SK-N-SH (cell line): ENCODE measurements around the gene C3orf20. TPM values are rescaled to one million over a fixed set of nuclear protein-coding genes. Genes with fewer than 3 reads are reported as not detected.

Experiments used
- CTCF ChIA-PET: fragments of 300-600, 350-600 bp; formaldehyde crosslinking; extraction: SDS; loops from one replicate; lab custom pipeline; 2021; lab: Yijun Ruan, JAX
- POLR2A ChIA-PET: fragments of 350-600 bp; sonication (Branson Sonifier 250); formaldehyde crosslinking; extraction: SDS; loops from one replicate; lab custom pipeline; 2020; ENCODE audit warnings: antibody characterized with exemption, inconsistent platforms; lab: Yijun Ruan, JAX
- DNase-seq: peaks from one replicate; pipeline ENCODE4 v3.0.0; 2012
- H2AFZ ChIP-seq: fragments of 200-600 bp; sonication (generic); 2 replicates; pipeline ENCODE4 v1.8.1; 2016; ENCODE audit warnings: antibody characterized with exemption, mild to moderate bottlenecking, low read depth
- H3F3A ChIP-seq: fragments of 200-600 bp; sonication (generic); replicated peaks from 2 replicates; pipeline ENCODE3; 2016; ENCODE audit warnings: antibody characterized with exemption, mild to moderate bottlenecking; ENCODE audit not compliant: insufficient read depth
- H3K27ac ChIP-seq, 2 experiments: fragments of 200-500 bp in 1 of 2; fragments of 200-600 bp in 1 of 2; sonication (Bioruptor generic) in 1 of 2; sonication (generic), shearing (Covaris generic) in 1 of 2; 2 replicates each; pipeline versions ENCODE4 v1.5.1 to v1.6.1; 2014 to 2016; ENCODE audit warnings: low read depth in 2 of 2, inconsistent platforms in 1 of 2, low read length in 1 of 2, mild to moderate bottlenecking in 1 of 2, mixed read lengths in 1 of 2
- H3K27me3 ChIP-seq: fragments of 200-600 bp; sonication (generic), shearing (Covaris generic); 2 replicates; pipeline ENCODE4 v1.6.1; 2016; ENCODE audit warnings: mixed run types; ENCODE audit not compliant: insufficient read depth
- H3K36me3 ChIP-seq, 2 experiments: fragments of 200-500 bp in 1 of 2; fragments of 200-600 bp in 1 of 2; sonication (Bioruptor generic) in 1 of 2; sonication (generic) in 1 of 2; replicated peaks in 1 of 2; 2 replicates each; pipeline versions ENCODE3 to v1.5.1; 2014 to 2016; ENCODE audit warnings: low read length in 1 of 2, mild to moderate bottlenecking in 1 of 2; ENCODE audit not compliant: insufficient read depth in 2 of 2, control insufficient read depth in 1 of 2
- H3K4me1 ChIP-seq, 2 experiments: fragments of 200-500 bp in 1 of 2; fragments of 200-600 bp in 1 of 2; sonication (Bioruptor generic) in 1 of 2; sonication (generic), shearing (Covaris generic) in 1 of 2; 2 replicates each; pipeline versions ENCODE4 v1.5.1 to v1.6.1; 2014 to 2016; ENCODE audit warnings: low read depth in 1 of 2, low read length in 1 of 2, mixed run types in 1 of 2; ENCODE audit not compliant: insufficient read depth in 2 of 2, control insufficient read depth in 1 of 2
- H3K4me2 ChIP-seq: fragments of 200-600 bp; sonication (generic), shearing (Covaris generic); 2 replicates; pipeline ENCODE4 v1.6.1; 2017; ENCODE audit warnings: mixed run types
- H3K4me3 ChIP-seq, 2 experiments: fragments of 200-500 bp in 1 of 2; fragments of 200-600 bp in 1 of 2; sonication (Bioruptor generic) in 1 of 2; sonication (generic), shearing (Covaris generic) in 1 of 2; 2 replicates each; pipeline versions ENCODE4 v1.5.1 to v1.8.1; 2014 to 2016; ENCODE audit warnings: low read depth in 2 of 2, inconsistent platforms in 1 of 2, low read length in 1 of 2, mild to moderate bottlenecking in 1 of 2, mixed read lengths in 1 of 2, moderate library complexity in 1 of 2
- H3K79me2 ChIP-seq: fragments of 200-600 bp; sonication (generic); 2 replicates; pipeline ENCODE4 v1.8.1; 2017; ENCODE audit warnings: mild to moderate bottlenecking; ENCODE audit not compliant: insufficient read depth
- H3K9ac ChIP-seq: fragments of 200-600 bp; sonication (generic); 2 replicates; pipeline ENCODE4 v1.6.1; 2017; ENCODE audit warnings: mixed run types
- H3K9me2 ChIP-seq: fragments of 200-600 bp; sonication (generic); 2 replicates; pipeline ENCODE4 v1.6.1; 2017; ENCODE audit warnings: mixed run types
- H3K9me3 ChIP-seq: fragments of 200-600 bp; sonication (generic); 2 replicates; pipeline ENCODE4 v1.6.1; 2017; ENCODE audit warnings: mixed run types, mild to moderate bottlenecking, moderate library complexity
- H4K20me1 ChIP-seq: fragments of 200-600 bp; sonication (generic); 2 replicates; pipeline ENCODE4 v1.6.1; 2017; ENCODE audit warnings: mild to moderate bottlenecking, mixed run types; ENCODE audit not compliant: insufficient read depth
- CHD2 ChIP-seq: fragments of 150-350 bp; IDR thresholded peaks from 2 replicates; pipeline ENCODE4 v1.6.1; 2018; ENCODE audit warnings: low read length; ENCODE audit not compliant: partially characterized antibody
- EP300 ChIP-seq, 2 experiments: IDR thresholded peaks; 2 replicates each; pipeline versions ENCODE4 v1.4.0 to v1.6.1; 2012; ENCODE audit warnings: borderline replicate concordance in 1 of 2, low read depth in 1 of 2, low read length in 1 of 2
- FOXM1 ChIP-seq: IDR thresholded peaks from 2 replicates; pipeline ENCODE4 v1.4.0; 2012; ENCODE audit warnings: low read depth, mild to moderate bottlenecking
- GATA2 ChIP-seq: sonication (generic); formaldehyde crosslinking; IDR thresholded peaks from 2 replicates; pipeline ENCODE4 v1.5.0; 2020; ENCODE audit warnings: mild to moderate bottlenecking, missing genetic modification reagents
- MXI1 ChIP-seq: IDR thresholded peaks from 2 replicates; pipeline ENCODE4 v1.6.1; 2012; ENCODE audit warnings: mild to moderate bottlenecking, low read depth, low read length, improper control_type of control experiment
- NFIC ChIP-seq: IDR thresholded peaks from 2 replicates; pipeline ENCODE4 v1.4.0; 2012; ENCODE audit warnings: borderline replicate concordance
- RXRA ChIP-seq: IDR thresholded peaks from 2 replicates; pipeline ENCODE4 v1.4.0; 2012; ENCODE audit warnings: low read depth, mild to moderate bottlenecking, borderline replicate concordance
- SIN3A ChIP-seq: IDR thresholded peaks from 2 replicates; pipeline ENCODE4 v1.6.1; 2012; ENCODE audit warnings: low read depth, mild to moderate bottlenecking, low read length, moderate library complexity, borderline replicate concordance
- WGBS: methylation state at CpG from one replicate; pipeline ENCODE4 v1.1.6; 2017; ENCODE audit warnings: low lambda C conversion rate; 5-methylcytosine and 5-hydroxymethylcytosine counted together
- polyA plus RNA-seq, 3 experiments: library from polyadenylated mRNA; depleted of rRNA; stranded (reverse); fragments of >200 nt; gene quantifications; 2 replicates each; pipeline ENCODE4 v1.2.3, GENCODE V29; 2012
- TF ChIP-seq, protein P1 (sequence below): IDR thresholded peaks from 2 replicates; pipeline ENCODE4 v1.4.0; 2012; ENCODE audit warnings: low read depth, borderline replicate concordance
- TF ChIP-seq, protein P2 (sequence below): IDR thresholded peaks from 2 replicates; pipeline ENCODE4 v1.4.0; 2012; ENCODE audit warnings: low read depth, borderline replicate concordance

The C3orf20 gene
- polyA plus RNA-seq, 1 of the 3 experiments (the other 2 are of a cell fraction), result not detected

DNA sequence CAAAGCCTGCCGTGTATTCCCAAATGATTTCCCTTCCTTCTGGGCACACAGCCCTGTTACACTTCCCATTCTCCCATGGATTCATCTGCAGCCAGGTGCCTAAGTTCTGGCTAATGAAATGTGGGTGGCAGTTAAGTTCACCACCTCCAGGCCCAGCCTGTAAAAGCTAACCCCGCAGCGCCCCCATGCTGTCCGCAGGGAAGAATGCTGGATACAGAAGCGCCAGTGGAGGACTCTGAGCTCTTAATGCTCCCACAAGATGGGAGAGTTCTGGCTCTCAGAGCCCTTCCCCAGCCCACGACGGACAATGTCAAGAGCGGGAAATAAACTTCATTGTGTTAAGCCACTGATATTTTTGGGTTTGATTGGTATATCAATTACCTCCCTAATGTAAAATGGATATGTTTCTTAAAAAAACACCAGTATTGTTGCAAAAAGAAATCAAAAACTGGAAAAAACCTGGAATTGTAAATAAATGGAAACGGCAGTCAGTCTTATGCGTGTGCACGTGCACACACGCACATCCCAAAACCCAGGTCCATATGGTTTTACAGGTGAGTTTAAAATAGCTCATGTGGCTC lies 106.1 kb downstream of the C3orf20 start (continued):
- TF ChIP-seq EP300 (IDR thresholded peaks at IDR 0.05; ENCODE audit: borderline replicate concordance in 1 of 2, low read depth in 1 of 2, low read length in 1 of 2), result no peak
- TF ChIP-seq, protein P1, sequence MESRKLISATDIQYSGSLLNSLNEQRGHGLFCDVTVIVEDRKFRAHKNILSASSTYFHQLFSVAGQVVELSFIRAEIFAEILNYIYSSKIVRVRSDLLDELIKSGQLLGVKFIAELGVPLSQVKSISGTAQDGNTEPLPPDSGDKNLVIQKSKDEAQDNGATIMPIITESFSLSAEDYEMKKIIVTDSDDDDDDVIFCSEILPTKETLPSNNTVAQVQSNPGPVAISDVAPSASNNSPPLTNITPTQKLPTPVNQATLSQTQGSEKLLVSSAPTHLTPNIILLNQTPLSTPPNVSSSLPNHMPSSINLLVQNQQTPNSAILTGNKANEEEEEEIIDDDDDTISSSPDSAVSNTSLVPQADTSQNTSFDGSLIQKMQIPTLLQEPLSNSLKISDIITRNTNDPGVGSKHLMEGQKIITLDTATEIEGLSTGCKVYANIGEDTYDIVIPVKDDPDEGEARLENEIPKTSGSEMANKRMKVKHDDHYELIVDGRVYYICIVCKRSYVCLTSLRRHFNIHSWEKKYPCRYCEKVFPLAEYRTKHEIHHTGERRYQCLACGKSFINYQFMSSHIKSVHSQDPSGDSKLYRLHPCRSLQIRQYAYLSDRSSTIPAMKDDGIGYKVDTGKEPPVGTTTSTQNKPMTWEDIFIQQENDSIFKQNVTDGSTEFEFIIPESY, result no peak
- no peak for TF ChIP-seq SIN3A
- no peak for TF ChIP-seq NFIC
- TF ChIP-seq, all 33 proteins: peak for 3

DNA sequence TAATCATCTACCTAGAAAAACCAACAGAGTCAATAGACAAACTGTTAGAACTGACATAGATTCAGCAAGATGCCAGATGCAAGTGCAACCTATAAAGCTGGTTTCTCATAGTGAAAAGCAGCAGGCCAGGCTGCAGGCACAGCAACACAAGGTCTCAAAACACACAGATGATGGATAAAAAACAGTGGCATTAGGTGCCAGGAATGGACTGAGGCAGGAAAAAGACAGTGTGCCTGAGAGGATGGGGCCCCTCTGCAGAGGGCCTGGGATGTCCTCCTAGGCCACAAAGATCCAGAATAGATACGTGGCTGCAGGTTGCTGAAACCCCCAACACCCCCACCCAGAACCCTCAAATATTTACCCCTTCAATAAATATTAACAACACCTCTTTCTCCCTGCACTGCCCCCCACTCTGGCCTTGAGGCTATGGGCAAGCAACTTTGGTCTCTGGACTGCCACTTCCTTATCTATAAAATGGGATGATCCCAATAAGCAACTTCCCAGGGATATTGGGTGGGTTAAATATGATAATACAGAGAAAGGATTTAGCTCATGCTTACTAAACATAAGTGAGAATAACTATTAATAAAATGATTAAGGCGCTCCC lies 108.6 kb downstream of the C3orf20 start:
- no peak for TF ChIP-seq RXRA
- peak; percentile 63; the same call in 1 of the 2 replicates for TF ChIP-seq GATA2 (CRISPR knock-in tag)
- TF ChIP-seq EP300 (IDR thresholded peaks at IDR 0.05; ENCODE audit: borderline replicate concordance in 1 of 2, low read depth in 1 of 2, low read length in 1 of 2), result peak in 1 of 2 experiments; percentile 52; a peak in 2 of 4 replicates
- TF ChIP-seq MXI1, result no peak
- TF ChIP-seq, protein P2, sequence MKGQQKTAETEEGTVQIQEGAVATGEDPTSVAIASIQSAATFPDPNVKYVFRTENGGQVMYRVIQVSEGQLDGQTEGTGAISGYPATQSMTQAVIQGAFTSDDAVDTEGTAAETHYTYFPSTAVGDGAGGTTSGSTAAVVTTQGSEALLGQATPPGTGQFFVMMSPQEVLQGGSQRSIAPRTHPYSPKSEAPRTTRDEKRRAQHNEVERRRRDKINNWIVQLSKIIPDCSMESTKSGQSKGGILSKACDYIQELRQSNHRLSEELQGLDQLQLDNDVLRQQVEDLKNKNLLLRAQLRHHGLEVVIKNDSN, result no peak
- no peak for TF ChIP-seq CHD2
- TF ChIP-seq FOXM1, result no peak
- H4K20me1 ChIP-seq, result no peaks in the 10 kb centered on the region
- H3K9ac ChIP-seq, result no peak overlapping the region
- H3K4me3 ChIP-seq, result no peak overlapping the region
- peaks cover 0 to 15% of the 10 kb centered on the region in 2 experiments; a peak in 1 of 4 replicates for H3K4me1 ChIP-seq
- H3K4me2 ChIP-seq, result no peak overlapping the region
- H3K27ac ChIP-seq, result peak overlapping the region in 1 of 2 experiments; percentile 89; a peak in 2 of 4 replicates
- 27% methylated on average over 2 of the region's 2 CpGs for WGBS
- no peak overlapping the region for H2AFZ ChIP-seq
- peak; percentile 59 for DNase-seq
- ChIA-PET CTCF (interaction anchor here (0.9 to 5.6 kb wide), 10 partner anchors 10 to 274 kb away, joined by 3 to 30 read pairs (median 8); partner anchors contain the start of gene C3orf20), POLR2A (interaction anchor here (1.0 kb wide), 1 partner anchor 130 kb away, joined by 5 read pairs; no protein-coding TSS in a partner anchor)
- H3K36me3 ChIP-seq, result no peaks in the 10 kb centered on the region
- no peaks in the 10 kb centered on the region for H3K27me3 ChIP-seq
- H3K79me2 ChIP-seq, result no peaks in the 10 kb centered on the region
- peaks cover 11% of the 10 kb centered on the region; the same call in 1 of the 2 replicates for H3K9me3 ChIP-seq
- no peaks in the 10 kb centered on the region for H3F3A ChIP-seq
- no peaks in the 10 kb centered on the region for H3K9me2 ChIP-seq
